GM18951 (cell line): ENCODE measurements around the gene BACH2.

ENCODE experiments used
- POLR2A ChIP-seq: IDR thresholded peaks from 4 replicates; pipeline ENCODE4 v1.6.1; 2011; ENCODE audit warnings: mild to moderate bottlenecking; ENCODE audit not compliant: insufficient read length, insufficient read depth; ENCODE audit errors: extremely low read depth
- in situ Hi-C: fragments of 300-500 bp; cut with MboI; formaldehyde crosslinking; loops from one replicate; pipeline ENCODE4 v1.12.0; 2022; ENCODE audit warnings: low sequenced_read_pairs, mixed read lengths, inconsistent platforms; ENCODE audit not compliant: unreplicated experiment

The BACH2 gene

GRCh38 chr6:89997456-89998445, 298.9 kb downstream of the BACH2 start:
- in situ Hi-C loops, result no loop called here
- TF ChIP-seq POLR2A, result no peak

DNA sequence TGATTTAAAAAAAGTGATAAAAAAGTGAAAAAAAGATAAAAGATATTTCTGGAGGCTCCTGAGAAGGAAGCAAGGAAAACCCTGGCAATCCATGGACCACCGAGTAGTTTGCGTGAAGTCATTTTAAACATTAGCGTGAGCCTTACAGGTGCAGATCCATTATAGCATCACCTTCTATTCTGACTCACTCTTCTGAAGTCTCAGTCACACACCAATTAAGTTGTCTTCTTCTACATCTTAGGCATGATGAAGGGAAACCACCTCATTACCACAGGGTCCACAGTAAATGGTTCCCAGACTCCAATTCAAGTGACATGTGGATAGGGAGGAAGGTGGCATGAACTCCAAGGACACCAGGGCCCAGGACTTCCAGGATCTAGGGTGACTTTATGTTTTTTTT, 303.2 kb downstream of the BACH2 start:
- no peak for TF ChIP-seq POLR2A
- in situ Hi-C loops, result no loop called here

GRCh38 chr6:89992818-89993217, 303.8 kb downstream of the BACH2 start:
- in situ Hi-C loops, result no loop called here
- no peak for TF ChIP-seq POLR2A

DNA sequence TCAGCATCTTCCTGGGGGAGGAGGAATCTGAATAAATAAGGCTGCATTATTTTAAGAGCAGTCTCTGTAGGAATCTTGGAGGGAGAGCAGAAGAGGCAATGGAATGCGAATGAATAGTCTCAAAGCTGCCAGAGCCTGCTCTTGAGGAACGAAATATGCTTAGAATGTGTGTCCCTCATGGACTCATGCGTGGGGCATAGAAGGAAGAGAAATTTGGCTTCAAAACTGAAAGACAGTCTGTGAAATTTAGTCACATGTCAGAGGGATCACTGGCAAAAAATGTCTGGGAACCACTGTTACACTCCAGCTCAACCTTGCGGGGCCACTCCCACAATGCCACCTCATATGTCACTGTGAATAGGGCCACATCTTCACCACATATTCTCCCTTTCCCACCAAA, 306.9 kb downstream of the BACH2 start:
- TF ChIP-seq POLR2A, result no peak
- in situ Hi-C loops, result no loop called here

DNA sequence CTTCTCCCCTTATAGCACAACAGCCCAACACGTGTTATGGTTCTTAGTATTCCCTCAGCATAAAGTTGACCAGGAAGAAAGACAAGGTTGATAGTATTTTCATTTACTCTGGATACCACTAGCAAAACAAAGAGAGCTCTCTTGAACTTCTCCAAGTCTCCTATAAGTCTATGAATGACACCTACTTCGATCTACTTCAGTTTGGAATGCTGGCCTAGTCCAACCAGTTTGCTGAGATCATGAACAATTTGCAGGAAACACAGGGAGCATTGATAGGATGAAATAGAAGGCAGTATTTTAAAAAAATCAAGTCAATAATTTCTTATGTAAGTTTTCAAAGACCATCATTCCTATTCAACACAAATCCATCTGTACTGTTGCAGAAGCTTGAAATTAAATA, 308.8 kb downstream of the BACH2 start:
- no peak for TF ChIP-seq POLR2A
- in situ Hi-C loops, result no loop called here

- TF ChIP-seq POLR2A, result no peak
- in situ Hi-C loops, result no loop called here
These were observed 309.5 kb downstream of the BACH2 start for GRCh38 chr6:89987140-89987539.

- in situ Hi-C loops, result no loop called here
- no peak for TF ChIP-seq POLR2A
These were observed 310.0 kb downstream of the BACH2 start for GRCh38 chr6:89986650-89987074.

DNA sequence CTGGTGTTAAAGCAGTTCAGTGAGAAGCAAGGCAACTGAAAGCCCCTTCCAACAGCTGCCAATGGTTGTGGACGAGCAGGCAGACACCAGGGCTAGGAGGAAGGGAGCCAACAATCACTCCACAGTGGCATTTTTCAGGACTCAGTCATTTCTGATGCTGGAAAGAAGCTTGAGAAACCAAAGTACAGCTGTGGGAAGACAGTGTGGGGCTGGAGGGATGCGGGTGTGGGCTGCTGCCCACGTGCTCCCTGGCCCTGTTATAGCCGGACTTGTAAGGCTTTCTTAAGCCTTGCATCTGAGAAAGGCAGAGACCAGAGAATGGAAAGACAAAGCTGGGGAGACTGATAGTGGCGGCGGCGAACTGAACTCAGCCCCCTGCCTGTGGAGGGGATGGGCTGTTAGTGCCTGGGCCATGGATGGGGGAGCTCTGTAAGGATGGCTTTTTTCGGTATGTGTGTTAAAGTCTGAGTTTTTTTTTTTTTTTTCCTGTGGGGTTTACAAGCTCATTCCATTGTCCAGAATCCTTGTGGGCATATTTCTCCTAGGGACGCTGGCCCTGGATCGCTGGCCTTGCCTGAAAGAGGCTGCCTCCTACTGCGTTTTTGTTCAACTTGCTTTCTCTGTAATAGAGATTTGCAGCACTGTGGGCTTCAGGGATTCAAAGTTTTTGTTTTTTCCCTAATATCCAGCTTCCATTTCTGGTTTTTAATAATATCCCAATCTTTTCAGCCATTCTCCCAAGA, 310.7 kb downstream of the BACH2 start:
- in situ Hi-C loops, result no loop called here
- TF ChIP-seq POLR2A, result no peak

DNA sequence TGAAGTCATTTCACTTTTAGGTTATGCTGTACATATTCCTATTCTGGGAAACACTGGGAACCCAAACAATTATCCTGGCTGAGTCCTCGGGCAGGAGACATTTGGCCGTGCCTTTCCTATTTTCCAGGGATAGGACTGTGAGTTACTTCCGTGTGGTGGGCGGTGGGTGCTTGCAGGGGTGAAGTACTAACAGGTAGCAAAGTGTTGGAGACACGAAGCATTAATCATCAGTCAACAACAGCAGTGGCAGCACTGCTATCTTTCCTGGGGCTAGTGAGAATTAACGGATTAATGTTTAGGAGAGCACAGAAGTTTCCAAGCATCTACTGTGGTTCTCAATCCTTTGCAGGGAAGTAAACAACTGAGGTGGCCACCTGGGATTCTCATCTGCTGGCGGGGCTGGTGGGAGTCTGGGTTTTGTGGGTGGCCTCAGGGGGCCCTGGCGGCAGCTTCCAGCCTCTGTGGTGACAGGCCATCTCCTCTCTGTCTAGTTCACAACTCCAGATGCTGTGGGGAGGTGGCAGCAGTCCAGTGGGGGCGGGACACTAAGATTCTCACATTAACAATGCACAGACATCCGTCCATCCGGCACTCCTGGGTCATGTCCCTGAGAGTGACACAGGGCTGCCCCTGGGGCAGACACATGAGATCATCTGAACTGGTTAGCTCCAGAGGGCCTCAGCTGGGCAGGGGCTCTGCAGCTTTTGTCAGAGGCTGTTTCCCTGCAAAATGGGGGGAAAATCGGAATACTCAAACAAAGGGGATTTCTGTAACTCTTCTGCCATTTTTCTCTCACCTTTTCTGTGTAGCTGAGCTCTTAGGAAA, 311.5 kb downstream of the BACH2 start:
- in situ Hi-C loops, result no loop called here
- no peak for TF ChIP-seq POLR2A

DNA sequence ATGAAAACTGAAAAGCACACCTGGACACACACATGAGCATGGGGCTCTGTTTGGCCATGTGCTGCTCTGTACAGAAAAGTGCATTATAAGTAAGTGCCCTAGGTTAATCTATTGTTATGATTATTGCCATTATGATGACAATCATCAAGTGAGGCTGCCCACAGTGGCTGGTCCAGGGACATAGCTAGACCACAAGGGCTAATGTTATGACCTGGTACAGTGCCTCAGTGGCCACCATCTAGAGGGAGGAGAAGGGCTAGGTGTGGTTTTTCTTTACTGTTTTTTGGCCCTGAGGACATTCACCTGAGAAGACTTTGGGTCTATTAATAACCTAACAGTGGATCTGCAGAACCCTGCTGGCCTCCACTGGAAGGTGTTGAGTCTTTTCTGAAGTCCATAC, 316.3 kb downstream of the BACH2 start:
- in situ Hi-C loops, result no loop called here
- no peak for TF ChIP-seq POLR2A

GRCh38 chr6:89979481-89980119, 317.0 kb downstream of the BACH2 start:
- in situ Hi-C loops, result no loop called here
- TF ChIP-seq POLR2A, result no peak

- no peak for TF ChIP-seq POLR2A
- in situ Hi-C loops, result no loop called here
These were observed 317.9 kb downstream of the BACH2 start for GRCh38 chr6:89978749-89979145.

- no peak for TF ChIP-seq POLR2A
- in situ Hi-C loops, result no loop called here
These were observed 318.6 kb downstream of the BACH2 start for GRCh38 chr6:89977808-89978748.
